Activated CD8-positive, alpha-beta memory T cell treated with anti-CD3 and anti-CD28 coated beads for 36 hours (primary cell): Measurements from ENCODE around the gene CBX8. TPM values are rescaled to one million over a fixed set of nuclear protein-coding genes. Genes with fewer than 3 reads are reported as not detected.
"Not testable (repeated sequence)": the region's sequence is repeated elsewhere in the genome, so short reads cannot be mapped to it uniquely, and the experiment has no call there.

Experiments
- CTCF ChIA-PET: fragments of 350-600 bp; sonication (Branson Sonifier 250); formaldehyde crosslinking; loops from one replicate; lab custom pipeline; 2021; ENCODE audit warnings: antibody characterized with exemption; lab: Charles Lee
- POLR2A ChIA-PET: fragments of 350-600 bp; sonication (Branson Sonifier 250); formaldehyde crosslinking; loops from one replicate; lab custom pipeline; 2021; ENCODE audit warnings: antibody characterized with exemption; lab: Charles Lee
- total RNA-seq, 2 experiments: library from RNA; stranded (reverse); gene quantifications; one replicate each; pipeline ENCODE4 v1.2.3, GENCODE V29; 2021

CBX8 gene
- total RNA-seq, 2 experiments from 2014 or later, result 3.2 to 3.5 TPM

- CTCF ChIA-PET, result interaction anchor here (0.6 kb wide), 1 partner anchor 21 kb away, joined by 3 read pairs; no protein-coding TSS in a partner anchor
- POLR2A ChIA-PET, result no interaction called here
These were observed 36.5 kb downstream of the CBX8 start for GRCh38 chr17:79760197-79760906.

- CTCF ChIA-PET, result interaction anchor here (1.0 kb wide), 1 partner anchor 17 kb away, joined by 3 read pairs; no protein-coding TSS in a partner anchor
- POLR2A ChIA-PET, result no interaction called here
These were observed 38.6 kb downstream of the CBX8 start for GRCh38 chr17:79758271-79758670.

GRCh38 chr17:79757140-79757745 lies 39.6 kb downstream of the CBX8 start:
- ChIA-PET POLR2A (no interaction called here), CTCF (interaction anchor here (1.0 kb wide), 1 partner anchor 16 kb away, joined by 3 read pairs; no protein-coding TSS in a partner anchor)

DNA sequence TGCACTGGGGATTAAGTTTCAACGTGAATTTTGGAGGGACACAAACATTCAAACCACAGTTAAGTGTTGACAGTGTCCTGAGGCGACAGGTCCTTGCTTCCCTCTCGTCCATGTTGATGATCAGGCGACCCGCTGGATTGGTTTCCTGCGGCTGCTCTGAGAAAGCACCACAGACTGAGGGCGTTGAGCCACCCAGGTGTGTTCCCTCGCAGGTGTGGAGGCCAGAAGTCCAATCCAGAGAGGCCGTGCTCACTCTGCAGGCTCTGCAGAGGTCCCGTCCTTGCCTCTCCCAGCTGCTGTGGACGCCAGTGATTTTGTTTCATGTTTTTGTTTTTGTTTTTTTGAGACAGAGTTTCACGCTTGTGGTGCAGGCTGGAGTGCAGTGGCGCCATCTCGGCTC lies 41.3 kb downstream of the CBX8 start:
- CTCF ChIA-PET, result no interaction called here
- POLR2A ChIA-PET, result no interaction called here

DNA sequence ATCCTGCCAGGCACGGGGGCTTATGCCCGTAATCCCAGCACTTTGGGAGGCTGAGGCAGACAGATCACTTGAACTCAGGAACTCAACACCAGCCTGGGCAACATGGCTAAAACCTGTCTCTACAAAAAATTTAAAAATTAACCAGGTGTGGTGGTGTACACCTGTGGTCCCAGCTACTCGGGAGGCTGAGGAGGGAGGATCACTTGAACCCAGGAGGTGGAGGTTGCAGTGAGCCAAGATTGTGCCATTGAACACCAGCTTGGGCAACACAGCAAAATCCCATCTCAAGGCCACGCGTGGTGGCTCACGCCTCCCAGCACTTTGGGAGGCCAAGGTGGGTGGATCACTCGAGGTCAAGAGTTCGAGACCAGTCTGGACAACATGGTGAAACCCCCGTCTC lies 42.0 kb downstream of the CBX8 start:
- POLR2A ChIA-PET, CTCF ChIA-PET: not testable (repeated sequence)

DNA sequence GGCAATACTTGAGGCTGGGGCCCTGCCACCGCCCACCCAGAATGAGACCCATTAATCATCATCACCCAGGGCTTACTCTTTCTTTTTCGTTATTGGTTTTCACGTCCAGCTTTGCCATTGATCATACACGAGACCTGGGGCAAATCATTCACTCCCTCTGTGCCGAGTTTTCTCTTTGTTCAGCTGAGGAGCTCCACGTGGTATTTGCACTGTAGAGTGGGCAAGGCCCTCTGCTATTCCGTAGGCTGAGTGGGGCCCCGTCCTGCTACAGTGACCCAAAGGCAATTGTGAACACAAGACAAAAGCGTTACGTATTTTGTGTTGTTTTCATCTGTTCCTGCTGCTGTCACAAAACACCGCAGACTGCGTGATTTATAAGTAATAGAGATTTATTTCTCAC lies 42.5 kb downstream of the CBX8 start:
- CTCF ChIA-PET, result no interaction called here
- POLR2A ChIA-PET, result no interaction called here

DNA sequence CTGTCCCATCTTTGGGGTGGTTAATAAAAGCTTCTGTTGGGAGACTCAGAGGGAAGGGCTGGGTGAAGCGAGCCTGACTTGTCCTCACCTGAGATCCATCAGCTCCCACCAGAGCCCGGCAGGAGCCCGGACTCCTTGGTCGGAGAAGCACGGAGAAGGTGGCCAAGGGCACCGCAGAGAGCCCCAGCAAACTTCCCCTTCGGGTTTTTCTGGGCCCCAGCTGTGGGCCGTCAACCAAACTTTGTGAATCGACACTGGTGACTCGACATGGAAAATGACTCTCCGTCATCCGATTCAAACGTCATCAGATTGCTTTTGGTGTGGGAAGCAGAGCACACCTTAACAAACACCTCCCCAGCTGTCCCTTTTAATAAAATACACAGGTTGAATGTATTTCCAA lies 44.7 kb downstream of the CBX8 start:
- CTCF ChIA-PET, result interaction anchor here (0.7 to 0.8 kb wide), 3 partner anchors 143 to 658 kb away, joined by 3 read pairs; no protein-coding TSS in a partner anchor

DNA sequence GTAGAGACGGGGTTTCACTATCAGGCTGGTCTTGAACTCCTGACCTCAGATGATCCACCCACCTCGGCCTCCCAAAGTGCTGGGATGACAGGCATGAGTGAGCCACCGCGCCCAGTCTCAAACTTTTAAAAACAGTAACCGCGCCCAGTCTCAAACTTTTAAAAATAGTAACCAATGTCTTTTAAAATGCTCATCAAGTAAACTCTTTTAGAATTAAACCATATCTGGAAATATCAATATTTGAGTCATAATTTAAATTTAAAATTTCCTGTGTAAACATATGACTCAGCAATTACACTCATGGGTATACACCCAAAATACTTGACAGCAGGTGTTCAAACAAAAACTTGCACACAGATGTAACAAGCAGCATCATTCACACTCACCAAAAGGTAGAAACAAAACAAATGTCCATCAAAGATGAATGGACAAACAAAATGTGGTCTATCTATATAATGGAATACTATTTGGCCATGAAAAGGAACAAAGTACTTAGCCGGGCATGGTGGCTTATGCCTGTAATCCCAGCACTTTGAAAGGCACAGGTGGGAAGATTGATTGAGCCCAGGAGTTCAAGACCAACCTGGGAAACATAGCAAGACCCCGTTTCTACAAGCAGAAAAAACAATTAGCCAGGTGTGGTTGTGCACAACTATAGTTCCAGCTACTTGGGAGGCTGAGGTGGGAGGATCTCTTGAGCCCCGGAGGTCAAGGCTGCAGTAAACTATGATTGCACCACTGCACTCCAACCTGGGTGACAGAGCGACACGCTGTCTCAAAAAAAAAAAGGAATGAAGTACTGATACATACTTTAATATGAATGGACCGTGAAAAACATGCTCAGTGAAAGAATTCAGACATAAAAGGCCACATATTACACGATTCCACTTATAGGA lies 46.0 kb downstream of the CBX8 start:
- POLR2A ChIA-PET, result no interaction called here
- CTCF ChIA-PET, result no interaction called here

More for the DNA sequence above, 44.7 kb downstream of the CBX8 start:
- POLR2A ChIA-PET, result no interaction called here

- POLR2A ChIA-PET, result no interaction called here
These were observed 46.9 kb downstream of the CBX8 start for GRCh38 chr17:79749958-79750357.

DNA sequence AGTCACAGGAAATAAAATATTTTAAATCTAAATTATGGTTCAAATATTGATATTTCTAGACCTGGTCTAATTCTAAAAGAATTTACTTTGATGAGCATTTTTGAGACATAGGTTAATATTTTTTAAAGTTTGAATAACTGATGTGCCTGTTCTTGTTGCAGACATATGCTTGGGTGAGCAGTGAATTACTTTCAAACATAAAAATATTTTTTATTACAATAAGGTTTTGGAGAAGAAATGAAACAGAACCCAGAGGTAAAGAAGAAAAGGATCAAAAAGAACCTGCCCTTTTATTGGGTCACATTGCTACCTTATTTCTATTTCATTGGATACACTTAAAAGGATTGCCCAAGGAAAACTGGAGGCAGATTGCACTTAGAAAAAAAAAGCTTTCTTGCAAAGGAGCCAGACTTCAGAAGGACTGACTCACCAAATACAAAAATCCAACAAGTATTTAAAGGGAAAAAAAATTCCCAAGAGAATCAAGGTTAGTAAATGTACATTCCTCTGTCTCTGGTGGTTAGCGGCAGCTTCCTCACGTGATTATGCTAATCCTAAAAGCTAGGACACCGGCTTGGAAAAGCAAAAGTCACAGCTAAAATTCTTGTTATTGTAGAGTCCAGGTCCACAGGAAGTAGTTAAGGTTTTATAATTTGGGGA lies 47.6 kb downstream of the CBX8 start:
- ChIA-PET POLR2A (no interaction called here), CTCF (no interaction called here)

More at GRCh38 chr17:79749958-79750357, 46.9 kb downstream of the CBX8 start:
- CTCF ChIA-PET, result no interaction called here

GRCh38 chr17:79748295-79749099 lies 48.4 kb downstream of the CBX8 start:
- POLR2A ChIA-PET, result no interaction called here

GRCh38 chr17:79747508-79748294 lies 49.2 kb downstream of the CBX8 start:
- POLR2A ChIA-PET, result no interaction called here
- CTCF ChIA-PET, result interaction anchor here (0.7 kb wide), 1 partner anchor 87 kb away, joined by 3 read pairs; no protein-coding TSS in a partner anchor

More at GRCh38 chr17:79748295-79749099, 48.4 kb downstream of the CBX8 start:
- CTCF ChIA-PET, result no interaction called here

DNA sequence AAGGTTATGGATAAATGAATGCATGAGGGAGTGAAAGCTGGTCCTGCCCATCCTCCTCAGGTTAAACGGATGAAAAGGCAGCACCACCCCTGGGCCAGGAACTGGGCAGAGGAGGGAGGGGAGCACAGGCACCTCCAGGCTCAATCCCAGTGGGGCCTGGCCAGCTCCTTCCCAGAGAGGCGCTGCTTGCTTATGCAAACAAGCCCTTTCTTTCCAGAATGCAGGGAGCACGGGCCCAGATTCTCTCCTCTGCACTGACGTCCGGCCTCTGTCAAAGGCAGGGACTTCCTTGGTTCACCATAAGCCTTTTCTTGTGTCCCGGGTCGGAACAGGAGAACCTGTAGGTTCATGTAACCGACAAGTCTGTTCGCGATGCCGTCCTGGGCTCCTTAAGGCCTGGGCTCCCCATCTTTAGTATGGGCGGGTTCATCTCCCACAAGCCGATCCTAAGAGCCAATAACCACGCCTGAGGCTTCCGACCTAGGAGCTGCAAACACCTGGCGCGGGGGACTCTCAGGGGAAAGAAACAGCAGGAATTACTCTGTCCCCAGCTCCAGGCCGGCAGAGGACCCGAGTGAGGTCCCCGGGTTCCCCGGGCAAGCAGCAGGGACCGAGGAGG lies 49.9 kb downstream of the CBX8 start:
- ChIA-PET POLR2A (no interaction called here), CTCF (interaction anchor here (0.7 to 1.6 kb wide), 5 partner anchors 48 to 224 kb away, joined by 3 to 5 read pairs (median 3); no protein-coding TSS in a partner anchor)

DNA sequence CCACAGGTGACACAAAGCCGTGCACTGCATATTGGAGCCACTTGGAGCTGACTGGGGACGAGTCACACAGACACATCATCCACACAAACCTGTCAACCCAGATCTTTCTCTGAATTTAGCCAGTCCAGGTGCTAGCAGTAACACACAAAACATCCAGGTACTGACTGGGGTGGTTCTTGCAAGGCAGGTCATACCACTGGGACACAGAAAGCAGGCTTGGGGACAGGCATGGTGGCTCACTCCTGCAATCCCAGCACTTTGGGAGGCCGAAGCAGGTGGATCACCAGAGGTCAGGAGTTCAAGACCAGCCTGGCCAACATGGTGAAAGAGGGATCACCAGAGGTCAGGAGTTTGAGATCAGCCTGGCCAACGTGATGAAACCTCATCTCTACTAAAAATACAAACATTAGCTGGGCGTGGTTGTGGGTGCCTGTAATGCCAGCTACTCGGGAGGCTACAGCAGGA lies 51.2 kb downstream of the CBX8 start:
- CTCF ChIA-PET, result interaction anchor here (0.7 to 1.6 kb wide), 5 partner anchors 49 to 254 kb away, joined by 3 to 5 read pairs (median 4); no protein-coding TSS in a partner anchor
- POLR2A ChIA-PET, result interaction anchor here (0.6 kb wide), 1 partner anchor 56 kb away, joined by 3 read pairs; no protein-coding TSS in a partner anchor

DNA sequence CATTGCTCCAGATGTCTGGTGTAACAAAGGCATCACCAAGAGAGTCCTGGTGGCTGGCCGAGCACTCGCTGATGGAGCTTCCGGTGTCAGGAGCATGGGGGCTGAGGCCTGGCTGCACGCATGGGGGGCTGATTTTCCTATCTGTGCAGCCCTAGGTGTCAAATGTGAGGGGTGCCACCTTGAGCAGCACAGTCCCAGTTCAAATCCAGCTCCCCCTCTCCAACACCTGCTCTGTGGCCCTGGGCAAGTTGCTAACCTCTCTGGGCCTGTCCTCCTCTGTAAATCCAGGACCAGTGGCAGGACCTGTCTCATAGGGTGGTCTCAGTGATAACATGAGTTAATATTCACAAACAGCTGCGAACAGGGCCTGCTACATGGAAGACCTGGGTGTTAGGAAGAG lies 53.3 kb downstream of the CBX8 start:
- POLR2A ChIA-PET, result no interaction called here
- CTCF ChIA-PET, result interaction anchor here (1.0 kb wide), 1 partner anchor 265 kb away, joined by 3 read pairs; no protein-coding TSS in a partner anchor

DNA sequence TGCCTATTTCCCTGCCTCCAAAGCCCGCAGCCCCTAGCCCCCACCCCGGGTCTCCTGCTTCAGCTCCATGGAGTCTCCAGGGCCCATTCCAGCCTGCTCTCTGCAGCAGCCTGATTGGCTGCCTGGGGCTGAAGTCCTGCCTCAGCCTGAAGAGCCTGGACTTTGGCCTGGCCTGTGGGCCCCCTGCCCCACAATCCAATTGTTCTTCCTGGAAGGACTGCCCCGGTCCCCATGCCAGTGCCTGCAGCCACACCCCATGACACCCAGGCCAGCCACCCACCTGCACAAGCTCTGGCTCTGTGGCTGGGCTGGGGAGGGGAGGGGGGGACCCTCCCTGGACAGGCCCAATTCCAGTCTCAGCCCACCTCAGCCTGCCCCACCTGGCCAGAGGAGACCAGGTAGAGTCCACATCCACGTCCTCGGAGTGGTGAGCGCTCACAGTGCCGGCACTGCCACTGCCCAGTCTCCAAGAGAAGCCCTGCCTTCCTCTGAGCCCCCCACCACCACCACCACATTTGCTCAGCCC lies 53.9 kb downstream of the CBX8 start:
- ChIA-PET POLR2A (no interaction called here), CTCF (interaction anchor here (1.0 to 1.4 kb wide), 2 partner anchors 263 to 265 kb away, joined by 3 to 5 read pairs; no protein-coding TSS in a partner anchor)
